HepG2 (cell line): Measurements from ENCODE around the gene ILKAP. TPM values are rescaled to one million over a fixed set of nuclear protein-coding genes. Genes with fewer than 3 reads are reported as not detected.
A peak's percentile ranks its signal among the peaks of the same experiment; 100 is the strongest.

Experiments
- ARID2 ChIP-seq: sonication (generic); formaldehyde crosslinking; IDR thresholded peaks from 2 replicates; pipeline ENCODE4 v1.8.1; 2022; ENCODE audit warnings: mild to moderate bottlenecking, missing genetic modification reagents, borderline replicate concordance
- DNMT1 ChIP-seq: sonication (generic); formaldehyde crosslinking; IDR thresholded peaks from 2 replicates; pipeline ENCODE4 v1.5.1; 2020; ENCODE audit warnings: mild to moderate bottlenecking, missing genetic modification reagents
- HMGXB3 ChIP-seq: sonication (generic); formaldehyde crosslinking; IDR thresholded peaks from 2 replicates; pipeline ENCODE4 v1.4.0; 2020; ENCODE audit warnings: missing genetic modification reagents, borderline replicate concordance
- HNRNPUL1 ChIP-seq: fragments of 200-400 bp; formaldehyde crosslinking; IDR thresholded peaks from 2 replicates; pipeline ENCODE4 v1.6.1; 2017; ENCODE audit warnings: low read depth, mild to moderate bottlenecking, low read length, moderate library complexity
- MAZ ChIP-seq, 2 experiments: sonication (generic) in 1 of 2; formaldehyde crosslinking in 1 of 2; IDR thresholded peaks; 2 replicates each; pipeline versions ENCODE4 v1.5.0 to v1.6.1; 2012 to 2020; ENCODE audit warnings: low read depth in 2 of 2, mild to moderate bottlenecking in 2 of 2, borderline replicate concordance in 1 of 2, improper control_type of control experiment in 1 of 2, low read length in 1 of 2, missing genetic modification reagents in 1 of 2, moderate library complexity in 1 of 2
- PCBP1 ChIP-seq: fragments of 200-400 bp; formaldehyde crosslinking; IDR thresholded peaks from 2 replicates; pipeline ENCODE4 v1.6.1; 2017; ENCODE audit warnings: mild to moderate bottlenecking, low read depth, low read length, borderline replicate concordance
- RBM22 ChIP-seq: fragments of 200-400 bp; formaldehyde crosslinking; optimal IDR thresholded peaks from 2 replicates; pipeline ENCODE3; 2017; ENCODE audit warnings: mild to moderate bottlenecking, low read length, moderate library complexity
- SMAD9 ChIP-seq: sonication (generic); formaldehyde crosslinking; IDR thresholded peaks from 2 replicates; pipeline ENCODE4 v1.5.1; 2020; ENCODE audit warnings: mild to moderate bottlenecking, missing genetic modification reagents
- SMYD3 ChIP-seq: sonication (generic); formaldehyde crosslinking; IDR thresholded peaks from 2 replicates; pipeline ENCODE4 v1.8.1; 2023; ENCODE audit warnings: mild to moderate bottlenecking, missing genetic modification reagents
- ZNF160 ChIP-seq: sonication (generic); formaldehyde crosslinking; IDR thresholded peaks from 2 replicates; pipeline ENCODE4 v1.8.0; 2022; ENCODE audit warnings: mild to moderate bottlenecking, inconsistent platforms, missing genetic modification reagents
- ZNF292 ChIP-seq: sonication (generic); formaldehyde crosslinking; IDR thresholded peaks from 2 replicates; pipeline ENCODE4 v1.8.1; 2022; ENCODE audit warnings: mild to moderate bottlenecking, low read depth, missing genetic modification reagents, borderline replicate concordance
- ZNF318 ChIP-seq: sonication (generic); formaldehyde crosslinking; IDR thresholded peaks from 2 replicates; pipeline ENCODE4 v1.4.0; 2020; ENCODE audit warnings: mild to moderate bottlenecking, missing genetic modification reagents
- ZNF660 ChIP-seq: sonication (generic); formaldehyde crosslinking; IDR thresholded peaks from 2 replicates; pipeline ENCODE4 v1.5.1; 2020; ENCODE audit warnings: mild to moderate bottlenecking, low read depth, missing genetic modification reagents, borderline replicate concordance
- ZNF768 ChIP-seq: sonication (generic); formaldehyde crosslinking; IDR thresholded peaks from 2 replicates; pipeline ENCODE4 v1.4.0; 2020; ENCODE audit warnings: missing genetic modification reagents
- polyA plus RNA-seq, 8 experiments: library from polyadenylated mRNA; depleted of rRNA in 3 of 8; stranded (reverse) in 7 of 8; unstranded in 1 of 8; fragments of >200 nt; fragmentation: Illumina TruSeq in 4 of 8; extraction: Trizol in 4 of 8; gene quantifications; 2 replicates each; pipeline versions ENCODE4 v1.2.1 to v1.2.3, GENCODE V29; 2011 to 2016; ENCODE audit warnings: low read depth in 4 of 8, missing spikeins in 1 of 8, mixed read lengths in 1 of 8; ENCODE audit not compliant: insufficient read depth in 1 of 8
- total RNA-seq, 5 experiments: library from RNA; depleted of rRNA; stranded (reverse); fragments of >200 nt; fragmentation: Illumina TruSeq; extraction: Trizol; gene quantifications; 2 replicates each; pipeline ENCODE4 v1.2.3, GENCODE V29; 2016; ENCODE audit warnings: low read depth in 1 of 5

ILKAP gene
- total and polyA plus RNA-seq, 2 of the 13 experiments (the other 11 are each of a cell fraction or from before 2014, with no cell fraction given), result 29.6 to 33.1 TPM

GRCh38 chr2:238203094-238203972, at the start of gene ILKAP (continued):
- no peak for TF ChIP-seq HMGXB3
- no peak for TF ChIP-seq SMAD9 (CRISPR knock-in tag)
- peak; percentile 72; the same call in 1 of the 2 replicates for TF ChIP-seq SMYD3
- no peak for TF ChIP-seq PCBP1
- TF ChIP-seq HNRNPUL1, result no peak
- no peak for TF ChIP-seq RBM22
- TF ChIP-seq ZNF160 (CRISPR knock-in tag), result no peak; the same call in 1 of the 2 replicates
- TF ChIP-seq DNMT1 (CRISPR knock-in tag), result 0 out of 2 replicates have a peak, but pooled peaks have one; percentile 70
- peak; percentile 47; the same call in 1 of the 2 replicates for TF ChIP-seq ZNF768 (CRISPR knock-in tag)
- TF ChIP-seq ARID2 (CRISPR knock-in tag), result no peak
- TF ChIP-seq ZNF660 (CRISPR knock-in tag), result no peak
- TF ChIP-seq MAZ (IDR thresholded peaks at IDR 0.05; ENCODE audit: borderline replicate concordance, low read depth, low read length), result no peak
- TF ChIP-seq MAZ (CRISPR knock-in tag; IDR thresholded peaks at IDR 0.05; ENCODE audit: low read depth), result peak; percentile 19; the same call in 1 of the 2 replicates
- no peak; the same call in 1 of the 2 replicates for TF ChIP-seq ZNF318 (CRISPR knock-in tag)
- no peak for TF ChIP-seq ZNF292
